Amniotic stem cell (primary cell): ENCODE results near the gene IL9R.
"Not testable (repeated sequence)": the region's sequence is repeated elsewhere in the genome, so short reads cannot be mapped to it uniquely, and the experiment has no call there.

Experiments
- DNase-seq: peaks from one replicate; lab custom pipeline; 2025; lab: John Stamatoyannopoulos, UW

The IL9R gene

GRCh38 chrX:156030474-156030873, 33.0 kb downstream of the IL9R start:
- not testable (repeated sequence) for DNase-seq
